ENCODE data around the gene ANKRD18A. TPM values are rescaled to one million over a fixed set of nuclear protein-coding genes. Genes with fewer than 3 reads are reported as not detected.

Gene ANKRD18A
- total and polyA plus RNA-seq, 2 donors (not counting 3 experiments of a cell fraction or from before 2014, with no cell fraction given), result 3.2 TPM; not detected in 1

- Histone ChIP-seq H3K9ac (replicated peaks; ENCODE audit: extremely low read depth, insufficient read depth, low read length) (no peak overlapping the region), H3K4me1 (ENCODE audit: control insufficient read depth, extremely low read depth, insufficient read depth, low read length) (no peaks in the 10 kb centered on the region), H3K79me2 (ENCODE audit: control insufficient read depth, insufficient read depth, low read length) (no peaks in the 10 kb centered on the region), H3K9me1 (replicated peaks; ENCODE audit: control insufficient read depth, extremely low read depth, insufficient read depth, low read length) (no peaks in the 10 kb centered on the region), H3K4me2 (ENCODE audit: insufficient read depth, low read length) (no peak overlapping the region), H3K9me3 (replicated peaks; ENCODE audit: control insufficient read depth, insufficient read depth, low read length) (no peaks in the 10 kb centered on the region), H3K36me3 (ENCODE audit: control insufficient read depth in 2 of 2, extremely low read depth in 1 of 2, insufficient read depth in 2 of 2, low read length in 2 of 2) (no peaks in the 10 kb centered on the region), H3K4me3 (replicated peaks in 1 of 3; ENCODE audit: insufficient read depth in 1 of 3, low read depth in 1 of 3, low read length in 3 of 3) (no peak overlapping the region), H4K20me1 (replicated peaks; ENCODE audit: control insufficient read depth, extremely low read depth, insufficient read depth, low read length) (no peaks in the 10 kb centered on the region), H2AFZ (ENCODE audit: low read depth, low read length) (no peak overlapping the region), H3K27me3 (ENCODE audit: control insufficient read depth in 2 of 2, insufficient read depth in 2 of 2, low read length in 2 of 2) (peaks cover 0 to 5% of the 10 kb centered on the region in 2 experiments), H3K27ac (ENCODE audit: insufficient read depth, low read depth, low read length) (no peak overlapping the region)
- no peak for TF ChIP-seq GATA2 (IDR thresholded peaks at IDR 0.05; ENCODE audit: insufficient read depth, insufficient read length, low read depth, low read length)
- TF ChIP-seq POLR2AphosphoS5 (IDR thresholded peaks at IDR 0.05; ENCODE audit: insufficient read depth, low read depth, low read length), result no peak
- no peak for TF ChIP-seq MAX (IDR thresholded peaks at IDR 0.05; ENCODE audit: insufficient read depth, insufficient read length)
- no peak for TF ChIP-seq EZH2 (IDR thresholded peaks at IDR 0.05; ENCODE audit: borderline replicate concordance, low read depth, low read length, severe bottlenecking)
- no peak for TF ChIP-seq FOS (IDR thresholded peaks at IDR 0.05; ENCODE audit: borderline replicate concordance, insufficient read depth, low read length)
- TF ChIP-seq MYC (IDR thresholded peaks at IDR 0.05; ENCODE audit: low read depth, low read length), result no peak
- no peak for TF ChIP-seq POLR2A (IDR thresholded peaks at IDR 0.05; ENCODE audit: low read depth, low read length)
- TF ChIP-seq JUN (IDR thresholded peaks at IDR 0.05; ENCODE audit: borderline replicate concordance, insufficient read depth, insufficient read length, low read depth), result no peak
- no peak for TF ChIP-seq CTCF (IDR thresholded peaks at IDR 0.05; ENCODE audit: extremely low read depth in 1 of 2, insufficient read depth in 1 of 2, low read depth in 1 of 2, low read length in 2 of 2)
- BruUV-seq (replicated peaks), result no TSS peak
- DNase-seq (ENCODE audit: low read depth, low spot score) (no peak), FAIRE-seq (no peak)
- intact Hi-C loops (cut with micrococcal nuclease) (no loop called here), dilution Hi-C loops (cut with MboI; ENCODE audit: extremely low pct_ligation_motif_present, low sequenced_read_pairs) (no loop called here)
- ChIA-PET CTCF (no interaction called here), POLR2A (no interaction called here)
Measured at GRCh38 chr9:38521762-38522161, 98.6 kb downstream of the ANKRD18A start.

Small RNA genes lying within 50 kb of the gene (small RNA-seq; reads per million reads assigned to genes)
- gene AL390726.1 (ENCODE audit: insufficient read depth, insufficient read length, low read depth, low replicate concordance) (not detected), gene AL390726.2 (ENCODE audit: insufficient read depth, insufficient read length, low read depth, low replicate concordance) (not detected), gene AL390726.3 (ENCODE audit: insufficient read depth, insufficient read length, low read depth, low replicate concordance) (not detected), gene AL390726.4 (ENCODE audit: insufficient read depth, insufficient read length, low read depth, low replicate concordance) (not detected), gene AL390726.5 (ENCODE audit: insufficient read depth, insufficient read length, low read depth, low replicate concordance) (not detected)

Other genes starting within 250 kb of the ANKRD18A start
- 20.5 and 21.7 TPM in 2 replicates for gene ALDH1B1, start 227.9 kb downstream of the ANKRD18A start, total RNA-seq
- 10.2 and 11.5 TPM in 2 replicates for gene ALDH1B1, start 227.9 kb downstream of the ANKRD18A start, polyA plus RNA-seq
- gene IGFBPL1, start 196.1 kb downstream of the ANKRD18A start, total RNA-seq, result not detected in 2 replicates
- gene IGFBPL1, start 196.1 kb downstream of the ANKRD18A start, polyA plus RNA-seq, result 0.16 TPM in 1 of 2 replicates, not detected in the other
- not detected in 2 replicates for gene FAM240B, start 99.5 kb upstream of the ANKRD18A start, total RNA-seq
- gene FAM240B, start 99.5 kb upstream of the ANKRD18A start, polyA plus RNA-seq, result not detected in 2 replicates

Data from endothelial cell of umbilical vein (primary cell).